OCI-LY7 (cell line): ENCODE data around the gene SGMS1. TPM values are rescaled to one million over a fixed set of nuclear protein-coding genes. Genes with fewer than 3 reads are reported as not detected.
"Not testable (repeated sequence)": the region's sequence is repeated elsewhere in the genome, so short reads cannot be mapped to it uniquely, and the experiment has no call there.

Experiments
- BruUV-seq: library from RNA; stranded (reverse); fragments of 400-500 nt; replicated peaks from 2 replicates; lab custom pipeline; 2021; lab: Mats Ljungman, UMichigan
- CTCF ChIA-PET: fragments of 300-600 bp; sonication (Branson Sonifier 250); formaldehyde crosslinking; loops from one replicate; lab custom pipeline; 2022; ENCODE audit warnings: antibody characterized with exemption; ENCODE audit not compliant: unreplicated experiment; lab: Charles Lee
- POLR2A ChIA-PET: fragments of 300-600 bp; sonication (Branson Sonifier 250); formaldehyde crosslinking; loops from one replicate; lab custom pipeline; 2022; ENCODE audit warnings: antibody characterized with exemption; lab: Charles Lee
- DNase-seq: peaks from one replicate; pipeline ENCODE4 v3.0.0-alpha.2; 2015; ENCODE audit warnings: low spot score
- H2AFZ ChIP-seq: fragments of 200-600 bp; sonication (generic), shearing (Covaris generic); 2 replicates; pipeline ENCODE4 v1.6.1; 2014; ENCODE audit warnings: mild to moderate bottlenecking, antibody characterized with exemption, low read length, moderate library complexity
- H3K27ac ChIP-seq: fragments of 200-600 bp; sonication (generic); 2 replicates; pipeline ENCODE4 v1.5.1; 2014; ENCODE audit warnings: mixed run types, low read depth, mild to moderate bottlenecking, moderate library complexity, low read length, inconsistent platforms; ENCODE audit not compliant: poor library complexity, severe bottlenecking
- H3K36me3 ChIP-seq: fragments of 200-600 bp; sonication (generic); 2 replicates; pipeline ENCODE4 v1.6.1; 2014; ENCODE audit warnings: mild to moderate bottlenecking, antibody characterized with exemption, low read length, moderate library complexity, mixed read lengths; ENCODE audit not compliant: insufficient read depth
- H3K4me1 ChIP-seq: fragments of 200-600 bp; sonication (generic); 2 replicates; pipeline ENCODE4 v1.5.1; 2014; ENCODE audit warnings: mild to moderate bottlenecking, low read length; ENCODE audit not compliant: insufficient read depth, poor library complexity, severe bottlenecking
- H3K4me2 ChIP-seq: fragments of 200-600 bp; sonication (generic); 2 replicates; pipeline ENCODE4 v1.6.1; 2014; ENCODE audit warnings: mild to moderate bottlenecking, low read length
- H3K4me3 ChIP-seq: fragments of 200-600 bp; sonication (generic); 2 replicates; pipeline ENCODE4 v1.5.1; 2014; ENCODE audit warnings: mild to moderate bottlenecking, low read depth, low read length; ENCODE audit not compliant: poor library complexity, severe bottlenecking
- H3K79me2 ChIP-seq: fragments of 200-600 bp; sonication (generic); 2 replicates; pipeline ENCODE4 v1.6.1; 2016; ENCODE audit warnings: low read depth, mild to moderate bottlenecking, low read length, moderate library complexity, mixed read lengths; ENCODE audit not compliant: insufficient read depth
- H3K9me2 ChIP-seq: fragments of 200-600 bp; sonication (generic); 2 replicates; pipeline ENCODE4 v1.6.1; 2016; ENCODE audit warnings: mild to moderate bottlenecking, low read length, mixed read lengths; ENCODE audit not compliant: insufficient read depth
- H3K9me3 ChIP-seq: fragments of 200-600 bp; sonication (generic); 2 replicates; pipeline ENCODE4 v1.6.1; 2014; ENCODE audit warnings: mild to moderate bottlenecking, mixed run types, low read length, mixed read lengths
- H4K20me1 ChIP-seq: fragments of 200-600 bp; sonication (generic); 2 replicates; pipeline ENCODE4 v1.6.1; 2014; ENCODE audit warnings: mild to moderate bottlenecking, antibody characterized with exemption, low read length, moderate library complexity, mixed read lengths; ENCODE audit not compliant: insufficient read depth
- EZH2phosphoT487 ChIP-seq: fragments of 200-600 bp; sonication (generic); IDR thresholded peaks from 2 replicates; pipeline ENCODE4 v1.6.1; 2018; ENCODE audit warnings: low read depth, borderline replicate concordance, mild to moderate bottlenecking, mixed run types, antibody characterized with exemption, low read length, moderate library complexity, mixed read lengths
- intact Hi-C: fragments of 100-400 bp; cut with micrococcal nuclease; formaldehyde crosslinking; loops from one replicate; pipeline ENCODE4 v1.10.0; 2022; ENCODE audit not compliant: unreplicated experiment
- total RNA-seq, 2 experiments: library from RNA; depleted of rRNA in 1 of 2; stranded (reverse); fragments of >200 nt in 1 of 2; shearing (Covaris generic) in 1 of 2; gene quantifications; 2 replicates each; pipeline ENCODE4 v1.2.3, GENCODE V29; 2014 to 2022
- TF ChIP-seq, protein P1 (sequence below): fragments of 200-600 bp; sonication (generic); conservative IDR thresholded peaks from 2 replicates; pipeline ENCODE4 v1.5.1; 2014; ENCODE audit warnings: mild to moderate bottlenecking, antibody characterized with exemption, low read length, moderate library complexity, mixed read lengths

SGMS1 gene
- total RNA-seq, 2 experiments from 2014 or later: 45.4 to 57.5 TPM

DNA sequence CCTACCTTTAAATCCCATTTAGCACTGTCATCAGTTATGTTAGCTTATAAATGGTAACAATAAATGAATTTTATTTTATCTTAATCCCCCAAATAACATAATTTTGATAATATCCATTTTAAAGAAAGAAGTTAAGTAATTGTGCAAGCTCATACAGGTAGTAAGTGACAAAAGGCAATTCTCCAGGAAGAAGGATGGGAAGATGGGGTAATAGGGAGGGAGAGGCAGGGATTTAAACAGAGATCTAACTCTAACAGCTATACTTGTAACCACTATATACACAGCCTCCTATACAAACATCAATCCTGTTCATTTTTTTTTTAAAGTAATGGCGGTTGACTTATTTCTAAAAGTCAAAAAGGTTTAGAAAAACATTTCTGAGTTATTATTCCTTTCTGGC lies 119.4 kb downstream of the SGMS1 start:
- TF ChIP-seq, protein P1, sequence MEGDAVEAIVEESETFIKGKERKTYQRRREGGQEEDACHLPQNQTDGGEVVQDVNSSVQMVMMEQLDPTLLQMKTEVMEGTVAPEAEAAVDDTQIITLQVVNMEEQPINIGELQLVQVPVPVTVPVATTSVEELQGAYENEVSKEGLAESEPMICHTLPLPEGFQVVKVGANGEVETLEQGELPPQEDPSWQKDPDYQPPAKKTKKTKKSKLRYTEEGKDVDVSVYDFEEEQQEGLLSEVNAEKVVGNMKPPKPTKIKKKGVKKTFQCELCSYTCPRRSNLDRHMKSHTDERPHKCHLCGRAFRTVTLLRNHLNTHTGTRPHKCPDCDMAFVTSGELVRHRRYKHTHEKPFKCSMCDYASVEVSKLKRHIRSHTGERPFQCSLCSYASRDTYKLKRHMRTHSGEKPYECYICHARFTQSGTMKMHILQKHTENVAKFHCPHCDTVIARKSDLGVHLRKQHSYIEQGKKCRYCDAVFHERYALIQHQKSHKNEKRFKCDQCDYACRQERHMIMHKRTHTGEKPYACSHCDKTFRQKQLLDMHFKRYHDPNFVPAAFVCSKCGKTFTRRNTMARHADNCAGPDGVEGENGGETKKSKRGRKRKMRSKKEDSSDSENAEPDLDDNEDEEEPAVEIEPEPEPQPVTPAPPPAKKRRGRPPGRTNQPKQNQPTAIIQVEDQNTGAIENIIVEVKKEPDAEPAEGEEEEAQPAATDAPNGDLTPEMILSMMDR: no peak
- TF ChIP-seq EZH2phosphoT487: no peak
- DNase-seq: no peak
- H3K79me2 ChIP-seq: no peaks in the 10 kb centered on the region
- no peaks in the 10 kb centered on the region for H3K9me2 ChIP-seq
- no peaks in the 10 kb centered on the region for H3K9me3 ChIP-seq
- no peak overlapping the region for H2AFZ ChIP-seq
- POLR2A ChIA-PET: interaction anchor here (1.4 to 2.3 kb wide), 5 partner anchors 8 to 87 kb away, joined by 4 to 11 read pairs (median 4); no protein-coding TSS in a partner anchor
- CTCF ChIA-PET: no interaction called here
- intact Hi-C loops: no loop called here
- no peaks in the 10 kb centered on the region for H3K4me1 ChIP-seq
- BruUV-seq: no TSS peak
- no peak overlapping the region for H3K4me3 ChIP-seq
- H4K20me1 ChIP-seq: no peaks in the 10 kb centered on the region
- no peak overlapping the region for H3K27ac ChIP-seq
- no peaks in the 10 kb centered on the region for H3K36me3 ChIP-seq
- H3K4me2 ChIP-seq: no peak overlapping the region

DNA sequence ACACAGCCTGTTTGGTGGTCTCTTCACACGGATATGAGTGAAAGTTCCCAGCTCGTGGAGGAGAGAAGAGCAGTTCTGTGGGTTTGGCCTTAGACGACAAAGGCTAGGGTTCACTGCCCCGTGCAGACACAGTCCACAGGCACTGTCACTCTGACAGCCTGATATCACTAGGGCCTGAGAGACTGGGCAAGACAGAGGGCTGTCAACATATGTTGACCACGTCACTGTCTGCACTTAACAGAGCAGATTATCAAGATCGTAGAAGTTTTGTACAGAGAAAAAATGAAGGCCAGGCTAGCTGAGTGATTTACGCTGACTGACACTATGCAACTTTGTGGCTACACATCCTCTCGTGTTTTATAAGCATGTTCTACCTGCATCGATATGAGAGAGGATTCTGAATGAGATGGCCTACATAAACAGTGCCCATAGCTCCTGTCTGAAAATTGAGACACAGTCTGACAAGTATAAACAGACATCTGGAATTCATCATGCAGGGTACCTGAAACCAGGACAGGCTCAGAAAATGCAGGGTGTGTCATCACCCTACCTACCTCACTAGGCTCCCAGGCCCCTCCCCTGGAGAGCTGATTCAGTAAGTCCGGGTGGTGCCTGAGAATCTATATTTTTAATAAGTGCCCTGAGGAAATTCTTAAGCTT lies 120.0 kb downstream of the SGMS1 start:
- Histone ChIP-seq H3K4me2 (no peak overlapping the region), H3K27ac (no peak overlapping the region), H3K36me3 (no peaks in the 10 kb centered on the region), H3K4me3 (no peak overlapping the region), H3K9me2 (no peaks in the 10 kb centered on the region), H3K4me1 (no peaks in the 10 kb centered on the region), H3K9me3 (no peaks in the 10 kb centered on the region), H4K20me1 (no peaks in the 10 kb centered on the region), H2AFZ (no peak overlapping the region), H3K79me2 (no peaks in the 10 kb centered on the region)
- POLR2A ChIA-PET: interaction anchor here (1.5 to 2.3 kb wide), 4 partner anchors 9 to 87 kb away, joined by 4 to 11 read pairs (median 4); no protein-coding TSS in a partner anchor
- DNase-seq: no peak
- BruUV-seq: no TSS peak
- CTCF ChIA-PET: no interaction called here
- intact Hi-C loops: no loop called here
- TF ChIP-seq, protein P1: no peak
- TF ChIP-seq EZH2phosphoT487: no peak

DNA sequence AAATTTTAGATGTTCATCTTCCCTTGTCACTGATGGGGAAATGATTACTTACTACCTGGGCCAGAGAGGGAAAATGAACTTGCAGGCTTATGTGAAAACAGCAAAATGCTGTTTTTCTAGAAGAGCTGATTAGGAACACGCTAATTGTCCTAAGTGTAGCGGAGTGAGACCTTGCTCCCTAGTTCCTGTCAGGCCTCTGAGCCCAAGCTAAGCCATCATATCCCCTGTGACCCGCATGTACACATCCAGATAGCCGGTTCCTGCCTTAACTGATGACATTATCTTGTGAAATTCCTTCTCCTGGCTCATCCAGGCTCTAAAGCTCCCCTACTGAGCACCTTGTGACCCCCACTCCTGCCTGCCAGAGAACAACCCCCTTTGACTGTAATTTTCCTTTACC lies 120.6 kb downstream of the SGMS1 start:
- H3K36me3 ChIP-seq, H3K9me3 ChIP-seq, H4K20me1 ChIP-seq, CTCF ChIA-PET, H3K4me3 ChIP-seq, H3K9me2 ChIP-seq, H3K79me2 ChIP-seq, H3K27ac ChIP-seq, H3K4me1 ChIP-seq, H2AFZ ChIP-seq, DNase-seq, H3K4me2 ChIP-seq, BruUV-seq, intact Hi-C loops: not testable (repeated sequence)
- POLR2A ChIA-PET: interaction anchor here (2.3 kb wide), 1 partner anchor 10 kb away, joined by 11 read pairs; no protein-coding TSS in a partner anchor
